K562 (cell line): Measurements from ENCODE around the gene TMBIM4.

Experiments
- JUN ChIP-seq, 2 experiments: sonication (generic) in 1 of 2; formaldehyde crosslinking in 1 of 2; IDR thresholded peaks; 2 replicates each; pipeline versions ENCODE4 v1.6.1 to v1.8.0; 2012 to 2022; ENCODE audit warnings: borderline replicate concordance in 2 of 2, mild to moderate bottlenecking in 2 of 2, improper control_type of control experiment in 1 of 2, low read depth in 1 of 2, low read length in 1 of 2, missing genetic modification reagents in 1 of 2
- NRF1 ChIP-seq, 2 experiments: fragments of 450-650 bp; IDR thresholded peaks in 1 of 2; conservative IDR thresholded peaks in 1 of 2; 2 replicates each; pipeline ENCODE4 v1.6.1; 2014; ENCODE audit warnings: mild to moderate bottlenecking in 2 of 2
- SRF ChIP-seq, 2 experiments: fragments of 250-450, 450-650 bp in 1 of 2; sonication (Bioruptor Pico) in 1 of 2; sonication (generic) in 1 of 2; formaldehyde crosslinking; IDR thresholded peaks; 2 replicates each; pipeline versions ENCODE4 v1.5.0 to v1.5.1; 2020 to 2022; ENCODE audit warnings: mild to moderate bottlenecking in 1 of 2, missing genetic modification reagents in 1 of 2
- TF ChIP-seq, protein P1 (sequence below), 3 experiments: IDR thresholded peaks in 2 of 3; conservative IDR thresholded peaks in 1 of 3; 2 replicates each; pipeline ENCODE4 v1.5.1; 2011 to 2012; ENCODE audit warnings: low read length in 3 of 3, mild to moderate bottlenecking in 3 of 3, control low read depth in 2 of 3, improper control_type of control experiment in 1 of 3, inconsistent platforms in 1 of 3, low read depth in 1 of 3, mixed read lengths in 1 of 3, moderate library complexity in 1 of 3; ENCODE audit not compliant: insufficient read depth in 2 of 3
- TF ChIP-seq, protein P2 (sequence below), 2 experiments: fragments of 450-650 bp; formaldehyde crosslinking in 1 of 2; IDR thresholded peaks; 2 replicates each; pipeline versions ENCODE4 v1.4.0 to v1.6.1; 2014 to 2020; ENCODE audit warnings: mild to moderate bottlenecking in 2 of 2, borderline replicate concordance in 1 of 2, low read depth in 1 of 2

- TF ChIP-seq NRF1 (conservative IDR thresholded peaks at IDR 0.05 in 1 of 2, IDR thresholded peaks at IDR 0.05 in 1 of 2) (no peak), SRF (CRISPR knock-in tag; IDR thresholded peaks at IDR 0.05) (no peak), JUN (IDR thresholded peaks at IDR 0.05; ENCODE audit: borderline replicate concordance, low read depth, low read length) (no peak), JUN (CRISPR knock-in tag; IDR thresholded peaks at IDR 0.05; ENCODE audit: borderline replicate concordance) (no peak)
- TF ChIP-seq, protein P1, sequence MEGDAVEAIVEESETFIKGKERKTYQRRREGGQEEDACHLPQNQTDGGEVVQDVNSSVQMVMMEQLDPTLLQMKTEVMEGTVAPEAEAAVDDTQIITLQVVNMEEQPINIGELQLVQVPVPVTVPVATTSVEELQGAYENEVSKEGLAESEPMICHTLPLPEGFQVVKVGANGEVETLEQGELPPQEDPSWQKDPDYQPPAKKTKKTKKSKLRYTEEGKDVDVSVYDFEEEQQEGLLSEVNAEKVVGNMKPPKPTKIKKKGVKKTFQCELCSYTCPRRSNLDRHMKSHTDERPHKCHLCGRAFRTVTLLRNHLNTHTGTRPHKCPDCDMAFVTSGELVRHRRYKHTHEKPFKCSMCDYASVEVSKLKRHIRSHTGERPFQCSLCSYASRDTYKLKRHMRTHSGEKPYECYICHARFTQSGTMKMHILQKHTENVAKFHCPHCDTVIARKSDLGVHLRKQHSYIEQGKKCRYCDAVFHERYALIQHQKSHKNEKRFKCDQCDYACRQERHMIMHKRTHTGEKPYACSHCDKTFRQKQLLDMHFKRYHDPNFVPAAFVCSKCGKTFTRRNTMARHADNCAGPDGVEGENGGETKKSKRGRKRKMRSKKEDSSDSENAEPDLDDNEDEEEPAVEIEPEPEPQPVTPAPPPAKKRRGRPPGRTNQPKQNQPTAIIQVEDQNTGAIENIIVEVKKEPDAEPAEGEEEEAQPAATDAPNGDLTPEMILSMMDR (IDR thresholded peaks at IDR 0.05 in 2 of 3, conservative IDR thresholded peaks at IDR 0.05 in 1 of 3; ENCODE audit: insufficient read depth in 2 of 3, low read depth in 1 of 3, low read length in 3 of 3): no peak
- TF ChIP-seq, protein P2, sequence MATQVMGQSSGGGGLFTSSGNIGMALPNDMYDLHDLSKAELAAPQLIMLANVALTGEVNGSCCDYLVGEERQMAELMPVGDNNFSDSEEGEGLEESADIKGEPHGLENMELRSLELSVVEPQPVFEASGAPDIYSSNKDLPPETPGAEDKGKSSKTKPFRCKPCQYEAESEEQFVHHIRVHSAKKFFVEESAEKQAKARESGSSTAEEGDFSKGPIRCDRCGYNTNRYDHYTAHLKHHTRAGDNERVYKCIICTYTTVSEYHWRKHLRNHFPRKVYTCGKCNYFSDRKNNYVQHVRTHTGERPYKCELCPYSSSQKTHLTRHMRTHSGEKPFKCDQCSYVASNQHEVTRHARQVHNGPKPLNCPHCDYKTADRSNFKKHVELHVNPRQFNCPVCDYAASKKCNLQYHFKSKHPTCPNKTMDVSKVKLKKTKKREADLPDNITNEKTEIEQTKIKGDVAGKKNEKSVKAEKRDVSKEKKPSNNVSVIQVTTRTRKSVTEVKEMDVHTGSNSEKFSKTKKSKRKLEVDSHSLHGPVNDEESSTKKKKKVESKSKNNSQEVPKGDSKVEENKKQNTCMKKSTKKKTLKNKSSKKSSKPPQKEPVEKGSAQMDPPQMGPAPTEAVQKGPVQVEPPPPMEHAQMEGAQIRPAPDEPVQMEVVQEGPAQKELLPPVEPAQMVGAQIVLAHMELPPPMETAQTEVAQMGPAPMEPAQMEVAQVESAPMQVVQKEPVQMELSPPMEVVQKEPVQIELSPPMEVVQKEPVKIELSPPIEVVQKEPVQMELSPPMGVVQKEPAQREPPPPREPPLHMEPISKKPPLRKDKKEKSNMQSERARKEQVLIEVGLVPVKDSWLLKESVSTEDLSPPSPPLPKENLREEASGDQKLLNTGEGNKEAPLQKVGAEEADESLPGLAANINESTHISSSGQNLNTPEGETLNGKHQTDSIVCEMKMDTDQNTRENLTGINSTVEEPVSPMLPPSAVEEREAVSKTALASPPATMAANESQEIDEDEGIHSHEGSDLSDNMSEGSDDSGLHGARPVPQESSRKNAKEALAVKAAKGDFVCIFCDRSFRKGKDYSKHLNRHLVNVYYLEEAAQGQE (IDR thresholded peaks at IDR 0.05; ENCODE audit: borderline replicate concordance): no peak
- TF ChIP-seq, protein P2 (CRISPR knock-in tag; IDR thresholded peaks at IDR 0.05; ENCODE audit: low read depth): no peak
Observed at GRCh38 chr12:66142826-66143225, 27.0 kb downstream of the TMBIM4 start.
